Pulmonary artery endothelial cell (primary cell): Measurements from ENCODE around the gene CCNL1. TPM values are rescaled to one million over a fixed set of nuclear protein-coding genes. Genes with fewer than 3 reads are reported as not detected.
"Not testable (repeated sequence)": the region's sequence is repeated elsewhere in the genome, so short reads cannot be mapped to it uniquely, and the experiment has no call there.

ENCODE experiments used
- DNase-seq: peaks from one replicate; pipeline ENCODE4 v3.0.0-alpha.2; 2011; ENCODE audit warnings: low read depth, low spot score
- total RNA-seq: library from RNA; depleted of rRNA; stranded (reverse); fragments of >200 nt; gene quantifications from 2 replicates; pipeline ENCODE4 v1.2.3, GENCODE V29; 2014

The CCNL1 gene
- total RNA-seq, 1 donor from 2014 or later = 95.1 TPM

DNA sequence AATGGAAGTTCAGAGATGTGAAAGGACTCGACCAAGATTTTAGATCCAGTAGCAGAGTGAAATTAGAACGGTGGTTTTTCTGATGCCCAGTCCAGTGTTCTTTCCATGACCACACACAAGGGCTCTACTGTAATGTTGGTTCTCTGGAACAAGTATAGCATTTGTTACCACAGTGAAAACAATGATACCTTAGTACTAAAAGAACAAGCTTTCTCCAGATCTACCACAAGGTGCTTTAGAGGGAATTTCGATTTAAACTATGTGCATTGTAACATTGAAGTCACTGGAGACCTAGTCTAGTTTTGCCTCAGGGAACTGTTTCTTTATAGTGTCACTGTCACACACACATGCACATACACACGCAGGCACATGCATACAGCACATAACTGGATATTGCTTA is 12.8 kb upstream of the CCNL1 start:
- no peak for DNase-seq

DNA sequence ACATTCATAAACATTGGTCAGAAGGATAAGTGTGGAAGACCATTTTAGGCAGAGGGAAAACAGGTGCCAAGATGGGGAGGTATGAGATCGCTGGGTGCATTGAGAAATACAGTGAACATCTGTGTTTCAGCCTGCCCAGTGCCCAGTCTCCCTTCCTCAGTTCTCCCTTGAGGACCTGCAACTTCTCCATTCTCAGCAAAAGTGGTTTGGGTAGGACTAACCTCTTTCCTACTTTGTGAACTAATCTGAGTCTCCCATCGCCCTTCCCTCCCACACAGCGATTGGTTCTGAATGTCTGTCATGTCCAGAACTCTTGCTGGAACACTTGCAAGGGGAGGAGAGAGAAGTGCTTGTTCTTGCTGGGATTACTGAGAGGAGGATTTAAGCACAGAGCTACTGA is 10.9 kb upstream of the CCNL1 start:
- DNase-seq = no peak

DNA sequence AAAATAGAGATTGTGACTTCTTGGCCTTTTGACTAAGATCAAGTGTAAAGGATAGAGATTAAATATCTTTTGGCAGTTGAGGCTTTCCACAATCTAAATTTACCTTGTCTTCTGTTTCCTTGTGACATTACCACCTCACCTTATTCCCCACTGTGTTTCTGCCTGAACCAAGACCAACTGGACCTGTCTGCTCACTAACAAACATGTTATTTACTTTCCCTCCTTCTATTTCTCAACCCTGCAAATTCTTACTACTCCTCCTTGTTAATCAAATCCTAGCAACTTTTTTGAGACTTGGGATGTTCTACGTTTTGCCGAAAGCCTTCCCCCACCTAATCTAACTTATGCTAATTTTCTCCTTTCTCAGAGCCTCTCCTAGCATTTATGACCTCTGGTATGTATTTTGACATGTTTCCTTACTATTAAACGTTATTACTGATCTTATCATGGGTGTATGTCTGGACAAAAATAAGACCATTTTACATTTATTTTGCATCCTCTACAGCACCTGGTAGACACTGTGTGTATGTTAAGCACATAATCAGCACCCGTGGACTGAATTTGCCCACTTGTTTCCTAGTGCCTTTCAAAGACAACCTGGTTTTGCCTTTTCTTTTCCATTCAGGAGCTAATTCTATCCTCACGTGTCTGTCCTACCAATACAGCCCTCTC is 7.6 kb upstream of the CCNL1 start:
- DNase-seq = no peak

DNA sequence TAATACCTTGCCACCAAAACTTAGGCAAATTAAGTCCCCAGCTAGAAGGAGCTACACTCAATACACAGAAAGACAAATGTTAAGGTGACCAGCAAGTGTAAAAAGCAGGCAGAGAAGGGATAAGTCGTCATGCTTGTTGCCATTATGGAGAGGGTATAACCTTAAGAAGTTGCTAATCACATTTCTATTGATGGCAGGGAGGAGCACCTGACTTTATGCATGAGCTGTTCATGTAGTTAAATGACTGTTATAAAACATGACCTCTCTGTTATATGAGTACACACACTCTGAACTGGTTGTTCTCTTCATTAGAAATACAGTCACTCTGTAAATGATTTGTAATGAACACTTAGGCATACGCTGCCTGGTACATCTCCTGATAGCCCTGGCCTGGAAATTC is 6.6 kb upstream of the CCNL1 start:
- no peak for DNase-seq

DNA sequence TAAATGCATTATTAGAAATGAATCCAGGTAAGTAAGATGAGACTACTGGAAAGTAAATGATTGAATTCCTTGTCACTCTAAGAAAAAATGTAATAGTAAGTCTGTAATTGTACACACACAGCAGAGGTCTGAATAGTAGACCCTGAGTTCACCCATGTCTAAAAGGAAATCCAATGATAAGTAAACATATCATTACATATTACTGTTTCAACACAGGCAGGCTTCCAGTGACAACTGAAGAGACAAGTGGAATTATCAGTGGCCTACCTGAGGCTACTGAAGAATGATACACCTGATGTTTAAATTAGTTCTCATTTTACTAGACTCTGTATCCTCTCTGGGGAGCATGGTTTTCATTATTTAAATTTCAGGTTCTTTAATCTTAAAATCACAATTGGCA is 6.2 kb upstream of the CCNL1 start:
- no peak for DNase-seq

DNA sequence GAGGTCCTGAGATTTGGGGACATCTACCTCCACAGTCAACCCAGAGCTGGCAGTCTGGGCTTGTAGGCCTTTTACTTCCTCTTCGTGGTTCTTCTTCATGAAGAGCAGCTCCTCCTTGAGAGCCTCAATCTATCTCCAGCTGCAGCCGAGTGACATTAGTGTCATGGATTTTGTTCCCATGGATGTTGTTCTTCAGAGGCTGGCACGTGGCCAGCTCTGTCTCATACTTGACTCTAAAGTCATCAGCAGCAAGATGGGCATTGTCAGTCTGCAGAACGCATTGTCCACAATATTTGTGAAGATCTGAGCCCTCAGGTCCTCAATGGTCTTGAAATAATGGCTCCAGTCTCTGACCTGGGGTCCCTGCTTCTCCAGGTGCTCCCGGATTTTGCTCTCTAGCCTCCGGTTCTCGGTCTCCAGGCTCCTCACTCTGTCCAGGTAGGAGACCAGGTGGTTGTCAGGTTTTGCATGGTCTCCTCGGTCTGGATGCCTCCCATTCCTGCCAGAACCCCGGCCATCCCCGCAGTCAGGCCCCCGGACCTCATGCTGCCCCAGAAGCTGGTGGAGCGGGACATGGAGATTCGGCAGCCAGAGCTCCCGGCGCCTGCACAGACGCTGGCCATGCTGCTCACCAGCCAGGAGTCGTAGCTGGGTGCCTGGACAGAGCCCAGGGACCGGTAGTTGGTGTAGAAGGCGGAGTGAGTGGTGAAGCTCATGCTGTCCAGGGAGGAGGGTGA is 3.4 kb upstream of the CCNL1 start:
- no peak for DNase-seq

DNA sequence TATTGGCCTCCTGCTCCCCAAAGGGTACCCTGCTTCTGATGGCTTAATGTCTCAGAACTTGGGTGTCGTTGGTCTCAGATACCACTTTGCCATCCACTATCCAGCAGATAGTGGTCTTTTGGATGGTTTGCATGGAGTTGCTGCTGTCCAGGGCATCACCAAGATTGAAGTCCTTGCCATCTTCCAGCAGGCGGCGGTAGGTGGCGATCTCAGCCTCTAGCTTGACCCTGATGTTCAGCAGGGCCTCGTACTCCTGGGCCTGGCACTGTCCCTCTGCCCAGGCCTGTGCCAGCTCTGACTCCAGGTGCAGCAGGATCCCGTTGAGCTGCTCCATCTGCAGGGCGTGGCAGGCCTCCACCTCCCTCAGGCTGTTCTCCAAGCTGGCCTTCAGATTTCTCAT is 2.7 kb upstream of the CCNL1 start:
- DNase-seq = not testable (repeated sequence)

DNA sequence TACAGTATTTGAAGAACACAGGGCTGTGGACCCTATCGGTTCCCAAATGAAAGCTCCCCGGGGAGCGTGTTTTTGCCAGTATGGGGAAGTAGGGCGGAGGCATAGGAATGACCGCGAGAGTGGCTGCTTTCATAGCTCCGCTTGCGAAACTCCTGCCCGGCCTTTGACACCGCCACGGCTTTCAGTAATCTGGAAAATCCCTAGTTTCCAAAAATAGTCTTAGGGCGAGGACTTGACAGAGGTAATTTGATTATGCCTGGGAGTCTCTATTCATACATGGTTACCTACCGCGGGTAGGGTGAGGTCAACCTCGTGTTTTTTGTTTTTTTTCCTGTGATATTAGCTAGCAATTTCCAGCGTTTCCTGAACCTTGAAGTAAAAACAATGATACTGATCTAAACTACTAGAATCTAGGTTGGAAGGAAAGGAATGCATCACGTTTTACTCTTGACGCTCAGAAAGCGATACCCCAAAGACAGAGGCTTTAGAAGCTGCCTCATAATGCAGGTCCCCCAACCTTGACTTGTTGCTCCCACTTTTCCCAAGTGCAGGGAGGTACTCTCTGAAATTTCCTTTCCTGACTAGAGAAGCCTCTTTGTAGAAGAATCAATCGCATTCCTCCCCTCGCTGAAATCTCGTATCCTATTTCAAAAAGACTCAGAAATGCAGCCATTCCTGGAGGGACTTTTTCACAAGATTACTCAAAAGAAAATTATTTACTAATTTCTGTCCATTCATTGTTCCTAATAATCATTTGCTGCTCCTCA is 894 bp upstream of the CCNL1 start:
- DNase-seq = peak; percentile 70

DNA sequence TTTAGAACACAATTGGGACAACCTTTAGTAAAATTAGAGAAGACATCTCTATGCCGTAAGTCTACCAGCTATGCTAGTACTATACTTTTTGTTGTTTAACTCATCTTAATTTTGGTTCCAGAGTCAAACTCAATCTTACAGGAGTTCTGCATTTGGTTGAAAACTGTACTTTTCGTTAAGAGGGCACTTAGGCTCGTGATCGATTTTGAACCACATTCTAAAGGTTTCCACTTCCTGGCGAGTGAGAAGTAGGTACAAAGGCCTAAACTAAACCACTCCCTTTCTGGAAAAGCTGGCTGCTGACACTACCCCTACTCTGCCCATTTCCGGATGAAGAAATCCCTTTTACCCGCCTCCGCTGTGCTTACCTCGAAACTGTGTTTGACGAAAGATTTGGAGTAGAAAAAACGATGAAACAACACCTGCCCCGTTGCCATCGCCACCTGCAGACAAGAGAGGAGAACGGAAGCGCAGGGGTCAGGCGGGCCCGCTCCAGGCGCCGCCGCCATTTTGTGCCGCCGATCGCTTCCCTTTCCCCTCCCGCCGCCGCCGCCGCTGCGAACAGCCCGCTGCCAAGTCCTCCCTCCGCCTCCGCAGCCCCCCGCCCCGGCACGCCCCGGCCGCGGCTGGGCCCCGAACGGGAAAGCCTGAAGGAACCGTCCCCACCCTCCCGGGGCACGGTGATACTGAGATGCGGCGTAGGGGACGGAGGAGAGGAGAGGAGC is 748 bp downstream of the CCNL1 start:
- DNase-seq = no peak

DNA sequence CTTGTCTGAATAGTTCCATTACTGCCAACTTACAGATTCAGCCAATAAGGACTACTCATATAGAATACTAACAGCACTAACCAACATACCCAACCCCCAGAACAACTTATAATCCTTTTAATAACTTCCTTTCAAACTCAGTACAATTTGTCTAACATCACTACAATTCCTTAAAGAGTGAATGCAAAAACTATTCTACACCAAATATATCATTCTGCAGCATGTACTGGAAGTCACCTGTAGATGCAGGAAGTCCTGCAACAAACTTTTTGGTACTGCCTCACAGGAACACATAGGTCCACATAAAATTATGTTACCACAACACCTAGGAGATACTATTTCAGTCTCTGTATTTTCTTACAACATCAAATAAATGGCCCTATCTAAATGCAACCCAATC is 2.1 kb downstream of the CCNL1 start:
- no peak for DNase-seq

DNA sequence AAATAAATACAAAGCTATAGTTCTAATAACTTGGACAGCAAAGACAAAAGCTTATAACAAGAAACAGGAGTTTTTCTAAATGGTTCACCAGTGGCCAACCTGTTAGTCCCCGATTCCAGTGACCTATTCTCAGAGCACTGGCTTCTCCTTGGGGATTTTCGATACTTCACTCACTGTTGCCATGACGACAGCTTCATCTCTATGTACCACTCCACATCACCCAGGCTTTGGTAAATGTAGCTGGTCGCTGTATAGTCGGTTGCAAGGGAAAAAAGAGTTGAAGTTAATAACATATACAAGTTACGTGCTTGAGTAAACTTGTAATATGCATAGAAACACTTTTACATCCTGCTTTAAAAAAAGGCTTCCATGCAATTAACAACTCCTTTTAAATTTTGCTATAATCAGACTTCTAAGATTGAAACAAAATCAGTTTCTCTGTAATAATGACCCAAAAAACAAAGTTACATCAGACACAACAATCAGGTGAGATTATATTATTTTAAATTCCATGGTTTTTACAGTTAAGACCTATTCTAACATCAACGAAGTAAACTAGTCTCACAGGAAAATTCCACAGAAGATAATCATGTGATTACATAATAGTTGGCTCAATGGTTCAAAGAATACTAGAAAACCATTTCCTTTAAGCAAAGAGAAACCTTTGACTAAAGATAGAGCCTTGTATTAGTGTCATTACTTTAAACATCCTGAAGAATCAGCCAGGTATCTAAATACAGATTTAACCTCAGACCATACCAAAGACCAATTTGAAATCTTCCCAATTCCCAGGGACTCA is 2.9 kb downstream of the CCNL1 start:
- DNase-seq = no peak

DNA sequence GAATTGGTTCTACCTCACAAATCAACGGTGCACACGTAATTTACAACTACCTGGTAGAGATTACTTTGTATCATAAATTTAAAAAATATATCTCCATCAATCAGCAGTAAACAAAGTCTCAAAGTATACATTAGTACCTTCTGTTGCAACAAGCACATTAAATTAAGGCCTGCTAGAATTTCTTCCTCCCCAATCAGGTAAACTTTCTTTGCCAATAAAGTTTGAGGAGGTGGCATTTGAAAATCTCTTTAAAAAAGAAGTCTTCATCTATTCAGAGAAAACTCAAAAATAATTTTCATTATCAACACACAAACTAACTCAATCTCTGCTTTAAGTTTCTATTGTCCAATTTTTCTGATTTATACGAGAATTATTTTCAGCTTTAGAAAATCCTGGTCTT is 4.4 kb downstream of the CCNL1 start:
- DNase-seq = no peak

DNA sequence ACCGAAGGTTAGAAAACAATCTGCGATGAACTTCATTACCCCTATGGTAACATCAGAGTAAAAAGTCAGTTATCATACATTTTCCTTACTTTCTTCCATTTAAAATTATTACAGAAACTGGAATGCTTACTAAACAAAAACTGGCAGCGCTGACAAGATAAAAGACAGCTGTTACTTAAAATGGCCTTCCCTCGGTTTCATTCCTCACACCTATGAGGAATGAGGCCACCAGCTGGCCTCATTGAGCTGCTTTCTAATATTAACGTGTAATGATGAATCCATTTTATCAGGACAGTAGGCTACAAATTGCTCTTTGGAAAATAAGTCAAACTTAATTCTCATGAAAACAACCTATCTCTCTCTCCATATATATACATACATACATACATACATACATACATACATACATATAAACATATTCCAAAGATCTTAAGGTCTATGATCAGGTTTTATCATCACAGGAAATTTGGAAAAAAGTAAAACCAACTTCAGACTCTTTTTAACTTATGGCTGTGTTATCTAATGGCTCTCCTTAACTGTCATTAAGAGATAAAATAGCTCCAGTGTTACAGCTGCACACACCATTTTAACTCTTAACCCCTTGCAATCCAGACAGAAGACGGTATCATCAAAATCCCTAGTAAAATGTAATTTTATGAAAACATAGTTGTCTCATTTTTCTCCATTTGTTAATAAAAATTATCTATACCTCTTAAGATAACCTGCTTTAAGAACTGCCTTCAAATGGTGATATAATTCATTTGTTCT is 5.2 kb downstream of the CCNL1 start:
- no peak for DNase-seq

DNA sequence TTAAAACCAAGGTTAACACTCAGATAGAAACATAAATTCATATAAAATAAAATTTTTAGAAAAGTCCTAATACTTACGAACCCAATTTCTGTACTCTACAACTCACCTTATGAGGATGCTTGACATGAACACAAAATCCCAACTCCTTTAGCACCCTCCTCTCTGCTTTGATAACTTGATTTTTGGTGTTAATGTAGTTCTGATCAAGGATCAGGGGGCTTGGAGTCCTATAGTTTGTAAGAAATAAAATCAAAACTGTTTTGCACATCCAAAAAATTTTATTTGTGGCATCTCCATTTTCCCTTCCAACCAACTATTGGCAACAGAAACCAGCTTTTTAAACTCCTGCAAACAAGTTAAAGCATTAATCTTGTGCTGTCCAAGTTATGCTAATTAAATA is 7.0 kb downstream of the CCNL1 start:
- no peak for DNase-seq

DNA sequence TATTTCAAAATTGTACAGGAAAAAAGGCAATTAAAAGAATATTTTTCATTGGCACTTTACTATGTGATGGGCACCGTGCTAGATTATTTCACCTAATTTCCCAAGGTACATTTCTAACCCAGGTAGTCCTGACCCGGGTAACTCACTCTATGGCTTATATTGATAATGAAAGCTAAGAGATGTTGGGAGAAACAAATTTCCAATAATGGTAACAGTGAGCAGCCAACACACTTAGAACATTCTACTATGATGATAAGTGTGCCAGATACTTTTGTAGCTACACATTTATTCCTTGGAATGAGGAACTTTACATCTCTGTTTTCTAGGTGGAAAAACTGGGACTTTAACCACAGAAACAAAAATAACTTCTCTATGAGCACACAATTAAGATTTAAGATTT is 7.5 kb downstream of the CCNL1 start:
- no peak for DNase-seq

DNA sequence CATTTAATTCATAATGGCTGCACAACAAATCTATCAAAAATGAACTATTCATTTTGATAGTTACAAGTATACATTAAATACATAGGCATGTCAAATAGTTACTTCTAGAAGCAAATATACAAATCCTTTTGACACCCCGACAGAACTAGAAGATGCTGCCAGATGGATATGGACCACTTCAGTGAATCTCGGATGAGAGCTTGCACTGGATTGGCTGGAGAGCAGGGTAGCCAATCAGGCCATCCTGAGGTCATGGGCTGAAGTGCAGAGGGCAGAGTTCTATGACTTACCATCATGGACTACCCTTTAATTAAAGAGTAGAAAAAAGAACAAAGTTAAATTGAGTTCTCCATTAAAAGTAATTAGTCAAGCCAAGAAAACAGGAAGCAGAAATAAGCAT is 8.3 kb downstream of the CCNL1 start:
- DNase-seq = no peak

DNA sequence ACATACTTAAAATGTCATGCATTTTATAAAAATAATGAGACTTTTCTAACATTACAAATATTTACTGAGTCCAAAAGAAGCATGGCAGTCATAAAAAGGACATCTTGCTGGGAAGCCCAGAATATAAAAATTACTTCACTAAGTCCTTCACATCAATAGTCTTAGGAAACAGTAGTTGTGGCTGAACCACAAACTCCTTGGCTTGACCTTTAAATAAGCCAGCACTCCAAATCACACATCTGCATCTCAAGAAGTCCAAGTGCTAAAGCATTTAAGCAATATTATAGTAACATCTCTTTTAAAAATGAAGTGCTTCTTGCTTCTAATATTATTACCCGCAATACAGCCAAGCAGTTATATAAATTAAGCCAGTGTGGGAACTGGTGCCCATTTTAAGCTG is 8.8 kb downstream of the CCNL1 start:
- no peak for DNase-seq

DNA sequence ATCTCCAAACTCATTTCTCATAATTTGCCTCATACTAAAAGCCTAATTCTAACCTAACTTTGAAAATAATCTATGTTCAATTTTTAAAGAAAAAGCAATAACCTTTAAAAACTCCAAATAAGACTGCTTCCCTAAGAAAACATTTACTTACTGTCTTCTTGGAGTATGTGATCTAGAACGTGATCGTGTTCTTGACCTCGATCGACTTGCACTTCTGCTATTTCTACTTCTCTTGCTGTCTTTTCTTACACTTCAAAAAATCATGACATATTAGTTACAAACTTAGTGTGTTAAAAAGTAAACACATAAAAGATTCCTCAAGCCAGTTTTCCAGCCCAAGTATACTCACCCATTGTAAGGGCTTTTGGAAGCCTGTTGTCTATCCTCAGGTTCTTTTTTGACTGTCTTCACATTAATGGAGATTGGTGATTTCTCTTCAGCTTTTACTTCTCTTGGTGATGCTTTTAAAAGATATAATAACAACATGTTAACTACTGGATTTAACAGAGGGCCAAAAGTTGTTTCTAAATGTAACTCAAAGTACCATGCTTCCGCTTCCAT is 10.7 kb downstream of the CCNL1 start:
- no peak for DNase-seq

DNA sequence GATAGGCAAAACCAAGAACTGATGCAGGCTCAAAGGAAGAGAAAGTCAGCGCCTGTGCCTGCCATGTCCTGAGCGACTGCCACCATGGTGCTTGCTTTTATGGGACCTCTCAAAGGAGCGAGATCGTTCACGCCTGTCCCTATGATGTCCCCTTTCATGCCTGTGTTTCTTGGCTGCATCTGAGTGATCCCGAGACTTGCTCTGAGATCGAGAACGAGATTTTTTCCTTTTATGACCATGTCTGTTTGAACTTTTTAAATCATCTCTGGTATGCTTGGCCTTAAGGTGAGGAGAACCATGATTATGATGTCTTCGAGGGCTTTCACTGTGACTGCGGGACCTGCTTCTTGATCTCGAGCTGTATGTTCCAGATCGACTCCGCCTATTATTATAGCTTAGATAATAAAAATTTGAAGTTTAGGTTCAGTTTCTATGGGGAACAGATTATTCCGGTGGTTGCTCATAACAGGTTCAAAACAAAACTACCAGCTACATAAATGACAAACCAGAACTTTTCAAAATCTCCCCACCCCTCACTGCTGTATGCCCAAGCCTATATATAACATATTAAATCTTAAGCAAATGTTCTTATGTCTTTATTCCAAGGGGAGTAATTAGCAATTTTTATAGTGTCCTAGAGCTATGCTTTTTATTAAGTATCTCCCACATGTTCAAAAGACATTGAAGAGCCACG is 11.6 kb downstream of the CCNL1 start:
- DNase-seq = no peak
